ENCODE measurements around the gene NFASC.

- TF ChIP-seq EZH2 (IDR thresholded peaks at IDR 0.05; ENCODE audit: low read length, unreplicated experiment) (no peak), CTCF (conservative IDR thresholded peaks at IDR 0.05; ENCODE audit: low read depth, low read length) (no peak)
Observed at GRCh38 chr1:205026181-205026580, 155.5 kb downstream of the NFASC start.
